ENCODE data around the gene SMYD3.

DNA sequence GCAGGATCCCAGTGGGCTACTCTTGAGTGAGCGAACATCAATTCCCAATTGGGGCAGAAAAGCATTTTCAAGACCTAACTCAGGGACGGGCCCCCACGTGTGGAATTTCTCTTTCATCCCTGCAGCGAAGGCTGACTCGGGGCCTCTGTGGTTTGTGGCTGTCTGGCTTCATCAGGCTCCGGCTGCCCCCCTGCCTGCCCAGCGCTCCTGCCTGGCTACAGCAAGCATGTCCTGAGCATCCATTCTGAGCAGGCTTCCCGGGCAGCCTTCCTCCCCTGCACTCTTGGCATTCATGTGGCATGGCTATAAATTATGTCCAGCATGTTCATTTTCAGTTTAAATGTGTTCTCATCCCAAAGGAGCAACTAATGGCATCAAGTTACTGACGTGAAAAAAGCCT lies 764.2 kb downstream of the SMYD3 start:
- TF ChIP-seq, protein P1, sequence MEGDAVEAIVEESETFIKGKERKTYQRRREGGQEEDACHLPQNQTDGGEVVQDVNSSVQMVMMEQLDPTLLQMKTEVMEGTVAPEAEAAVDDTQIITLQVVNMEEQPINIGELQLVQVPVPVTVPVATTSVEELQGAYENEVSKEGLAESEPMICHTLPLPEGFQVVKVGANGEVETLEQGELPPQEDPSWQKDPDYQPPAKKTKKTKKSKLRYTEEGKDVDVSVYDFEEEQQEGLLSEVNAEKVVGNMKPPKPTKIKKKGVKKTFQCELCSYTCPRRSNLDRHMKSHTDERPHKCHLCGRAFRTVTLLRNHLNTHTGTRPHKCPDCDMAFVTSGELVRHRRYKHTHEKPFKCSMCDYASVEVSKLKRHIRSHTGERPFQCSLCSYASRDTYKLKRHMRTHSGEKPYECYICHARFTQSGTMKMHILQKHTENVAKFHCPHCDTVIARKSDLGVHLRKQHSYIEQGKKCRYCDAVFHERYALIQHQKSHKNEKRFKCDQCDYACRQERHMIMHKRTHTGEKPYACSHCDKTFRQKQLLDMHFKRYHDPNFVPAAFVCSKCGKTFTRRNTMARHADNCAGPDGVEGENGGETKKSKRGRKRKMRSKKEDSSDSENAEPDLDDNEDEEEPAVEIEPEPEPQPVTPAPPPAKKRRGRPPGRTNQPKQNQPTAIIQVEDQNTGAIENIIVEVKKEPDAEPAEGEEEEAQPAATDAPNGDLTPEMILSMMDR (IDR thresholded peaks at IDR 0.05), result no peak
- TF ChIP-seq EP300 (IDR thresholded peaks at IDR 0.05), result no peak
